WTC11 (cell line): ENCODE results near the gene SRXN1. TPM values are rescaled to one million over a fixed set of nuclear protein-coding genes. Genes with fewer than 3 reads are reported as not detected.
A peak's percentile ranks its signal among the peaks of the same experiment; 100 is the strongest.

ENCODE experiments used
- ATAC-seq: fragments of 200-7000 bp; cut with Tn5 transposase; 2 replicates; pipeline ENCODE4 v1.10.0; 2021; ENCODE audit warnings: mild to moderate bottlenecking, moderate library complexity
- CTCF ChIA-PET: fragments of 300-600 bp; sonication (Branson Sonifier 250); formaldehyde crosslinking; loops from one replicate; lab custom pipeline; 2021; ENCODE audit warnings: antibody characterized with exemption; lab: Charles Lee
- POLR2A ChIA-PET: fragments of 350-600 bp; sonication (Branson Sonifier 250); formaldehyde crosslinking; loops from one replicate; lab custom pipeline; 2021; ENCODE audit warnings: antibody characterized with exemption; lab: Charles Lee
- DNase-seq: peaks from one replicate; pipeline ENCODE4 v3.0.0; 2021; ENCODE audit warnings: low spot score
- H3K27ac Mint-ChIP-seq: 2 replicates; pipeline ENCODE4 v1.8.0; 2021; ENCODE audit warnings: mixed read lengths
- H3K27me3 Mint-ChIP-seq: 2 replicates; pipeline ENCODE4 v1.8.0; 2021; ENCODE audit warnings: low read depth, mild to moderate bottlenecking, moderate library complexity, mixed read lengths
- H3K36me3 Mint-ChIP-seq: 2 replicates; pipeline ENCODE4 v1.8.0; 2021; ENCODE audit warnings: mixed read lengths
- H3K4me1 Mint-ChIP-seq: 2 replicates; pipeline ENCODE4 v1.8.0; 2022; ENCODE audit warnings: mixed read lengths
- H3K4me3 Mint-ChIP-seq: 2 replicates; pipeline ENCODE4 v1.8.0; 2021; ENCODE audit warnings: mild to moderate bottlenecking, moderate library complexity, mixed read lengths
- H3K9me3 Mint-ChIP-seq: 2 replicates; pipeline ENCODE4 v1.8.0; 2021; ENCODE audit warnings: mixed read lengths
- CREB1 ChIP-seq: sonication (generic); formaldehyde crosslinking; IDR thresholded peaks from 2 replicates; pipeline ENCODE4 v1.8.0; 2023; ENCODE audit warnings: mild to moderate bottlenecking, missing genetic modification reagents
- CREM ChIP-seq: sonication (generic); formaldehyde crosslinking; IDR thresholded peaks from 2 replicates; pipeline ENCODE4 v1.8.1; 2022; ENCODE audit warnings: mild to moderate bottlenecking, missing genetic modification reagents, moderate library complexity
- ELF4 ChIP-seq: sonication (generic); formaldehyde crosslinking; IDR thresholded peaks from 2 replicates; pipeline ENCODE4 v1.8.1; 2022; ENCODE audit warnings: low read depth, mild to moderate bottlenecking, moderate library complexity, missing genetic modification reagents
- GABPB1 ChIP-seq: sonication (generic); formaldehyde crosslinking; IDR thresholded peaks from 2 replicates; pipeline ENCODE4 v1.8.1; 2023; ENCODE audit warnings: mild to moderate bottlenecking, missing genetic modification reagents
- GRHL2 ChIP-seq: fragments of 250-450 bp; sonication (Bioruptor Pico); IDR thresholded peaks from 2 replicates; pipeline ENCODE4 v1.8.0; 2022; ENCODE audit warnings: mild to moderate bottlenecking, moderate library complexity; ENCODE audit not compliant: insufficient replicate concordance, severe bottlenecking
- KAT7 ChIP-seq: sonication (generic); formaldehyde crosslinking; IDR thresholded peaks from 2 replicates; pipeline ENCODE4 v1.8.1; 2023; ENCODE audit warnings: missing genetic modification reagents, mild to moderate bottlenecking, borderline replicate concordance
- NR3C1 ChIP-seq: sonication (generic); formaldehyde crosslinking; conservative IDR thresholded peaks from 2 replicates; pipeline ENCODE4 v1.8.1; 2023; ENCODE audit warnings: low read depth, mild to moderate bottlenecking, missing genetic modification reagents
- PREB ChIP-seq: sonication (generic); formaldehyde crosslinking; IDR thresholded peaks from 2 replicates; pipeline ENCODE4 v1.8.1; 2022; ENCODE audit warnings: mild to moderate bottlenecking, missing genetic modification reagents, moderate library complexity, borderline replicate concordance
- SMAD3 ChIP-seq: sonication (generic); formaldehyde crosslinking; IDR thresholded peaks from 2 replicates; pipeline ENCODE4 v1.8.0; 2022; ENCODE audit warnings: missing genetic modification reagents, mild to moderate bottlenecking, borderline replicate concordance
- STAT6 ChIP-seq: sonication (generic); formaldehyde crosslinking; conservative IDR thresholded peaks from 2 replicates; pipeline ENCODE4 v1.8.1; 2023; ENCODE audit warnings: mild to moderate bottlenecking, low read depth, missing genetic modification reagents, moderate library complexity
- ZBTB21 ChIP-seq: sonication (generic); formaldehyde crosslinking; IDR thresholded peaks from 2 replicates; pipeline ENCODE4 v1.8.1; 2023; ENCODE audit warnings: mild to moderate bottlenecking, missing genetic modification reagents, borderline replicate concordance
- ZMAT4 ChIP-seq: fragments of 250-450 bp; sonication (Bioruptor Pico); IDR thresholded peaks from 2 replicates; pipeline ENCODE4 v1.9.0; 2021; ENCODE audit warnings: mild to moderate bottlenecking
- ZNF121 ChIP-seq: sonication (generic); formaldehyde crosslinking; IDR thresholded peaks from 2 replicates; pipeline ENCODE4 v1.8.0; 2023; ENCODE audit warnings: missing genetic modification reagents
- ZNF138 ChIP-seq: sonication (generic); formaldehyde crosslinking; conservative IDR thresholded peaks from 2 replicates; pipeline ENCODE4 v1.8.1; 2022; ENCODE audit warnings: mild to moderate bottlenecking, moderate library complexity, missing genetic modification reagents
- ZNF263 ChIP-seq: sonication (generic); formaldehyde crosslinking; IDR thresholded peaks from 2 replicates; pipeline ENCODE4 v1.8.1; 2022; ENCODE audit warnings: low read depth, mild to moderate bottlenecking, moderate library complexity, missing genetic modification reagents
- ZNF317 ChIP-seq: sonication (generic); formaldehyde crosslinking; IDR thresholded peaks from 2 replicates; pipeline ENCODE4 v1.8.1; 2023; ENCODE audit warnings: low read depth, mild to moderate bottlenecking, moderate library complexity, missing genetic modification reagents, borderline replicate concordance
- ZNF396 ChIP-seq: fragments of 250-450 bp; sonication (Bioruptor Pico); IDR thresholded peaks from 2 replicates; pipeline ENCODE4 v1.8.0; 2021; ENCODE audit warnings: mild to moderate bottlenecking, moderate library complexity, borderline replicate concordance
- ZNF532 ChIP-seq: fragments of 250-450 bp; sonication (Bioruptor Pico); IDR thresholded peaks from 2 replicates; pipeline ENCODE4 v1.9.0; 2021; ENCODE audit warnings: mild to moderate bottlenecking, borderline replicate concordance
- total RNA-seq: library from RNA; stranded (reverse); gene quantifications from 3 replicates; pipeline ENCODE4 v1.2.3, GENCODE V29; 2021
- TF ChIP-seq, protein P1 (sequence below): sonication (generic); formaldehyde crosslinking; IDR thresholded peaks from 2 replicates; pipeline ENCODE4 v1.8.1; 2022; ENCODE audit warnings: missing genetic modification reagents, borderline replicate concordance
- TF ChIP-seq, protein P2 (sequence below): sonication (generic); formaldehyde crosslinking; IDR thresholded peaks from 2 replicates; pipeline ENCODE4 v1.8.1; 2023; ENCODE audit warnings: mild to moderate bottlenecking, missing genetic modification reagents, moderate library complexity
- TF ChIP-seq, protein P3 (sequence below): fragments of 250-450 bp; sonication (Bioruptor Pico); conservative IDR thresholded peaks from 2 replicates; pipeline ENCODE4 v1.9.0; 2021; ENCODE audit warnings: mild to moderate bottlenecking

SRXN1 gene
- total RNA-seq, 1 experiment from 2014 or later, result 23.0 TPM

DNA sequence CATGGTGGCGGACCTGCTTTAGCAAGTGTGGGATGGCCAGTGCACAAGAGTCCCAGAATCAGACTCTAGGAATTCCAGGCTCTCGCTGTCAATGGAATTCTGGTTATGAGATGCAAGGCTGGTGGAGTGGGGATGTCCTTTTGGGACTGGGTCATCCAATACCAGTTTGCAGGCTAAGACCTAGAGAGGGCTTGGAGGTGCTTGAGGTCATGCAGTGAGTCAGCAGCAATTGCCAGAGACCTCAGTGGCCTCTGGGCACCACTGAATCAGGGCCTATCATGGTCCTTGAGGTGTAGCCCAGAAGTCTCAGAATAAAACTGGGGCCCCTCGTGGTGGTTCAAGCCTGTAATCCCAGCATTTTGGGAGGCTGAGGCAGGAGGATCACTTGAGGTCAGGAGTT, 24.0 kb upstream of the SRXN1 start (continued):
- TF ChIP-seq, protein P1, sequence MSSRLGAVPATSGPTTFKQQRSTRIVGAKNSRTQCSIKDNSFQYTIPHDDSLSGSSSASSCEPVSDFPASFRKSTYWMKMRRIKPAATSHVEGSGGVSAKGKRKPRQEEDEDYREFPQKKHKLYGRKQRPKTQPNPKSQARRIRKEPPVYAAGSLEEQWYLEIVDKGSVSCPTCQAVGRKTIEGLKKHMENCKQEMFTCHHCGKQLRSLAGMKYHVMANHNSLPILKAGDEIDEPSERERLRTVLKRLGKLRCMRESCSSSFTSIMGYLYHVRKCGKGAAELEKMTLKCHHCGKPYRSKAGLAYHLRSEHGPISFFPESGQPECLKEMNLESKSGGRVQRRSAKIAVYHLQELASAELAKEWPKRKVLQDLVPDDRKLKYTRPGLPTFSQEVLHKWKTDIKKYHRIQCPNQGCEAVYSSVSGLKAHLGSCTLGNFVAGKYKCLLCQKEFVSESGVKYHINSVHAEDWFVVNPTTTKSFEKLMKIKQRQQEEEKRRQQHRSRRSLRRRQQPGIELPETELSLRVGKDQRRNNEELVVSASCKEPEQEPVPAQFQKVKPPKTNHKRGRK (CRISPR knock-in tag), result no peak
- TF ChIP-seq ZBTB21 (no peak), ZNF532 (CRISPR knock-in tag) (no peak), ZNF138 (CRISPR knock-in tag) (no peak), NR3C1 (CRISPR knock-in tag) (no peak), PREB (CRISPR knock-in tag) (no peak), GRHL2 (no peak)
- TF ChIP-seq, protein P2, sequence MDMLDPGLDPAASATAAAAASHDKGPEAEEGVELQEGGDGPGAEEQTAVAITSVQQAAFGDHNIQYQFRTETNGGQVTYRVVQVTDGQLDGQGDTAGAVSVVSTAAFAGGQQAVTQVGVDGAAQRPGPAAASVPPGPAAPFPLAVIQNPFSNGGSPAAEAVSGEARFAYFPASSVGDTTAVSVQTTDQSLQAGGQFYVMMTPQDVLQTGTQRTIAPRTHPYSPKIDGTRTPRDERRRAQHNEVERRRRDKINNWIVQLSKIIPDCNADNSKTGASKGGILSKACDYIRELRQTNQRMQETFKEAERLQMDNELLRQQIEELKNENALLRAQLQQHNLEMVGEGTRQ (CRISPR knock-in tag), result no peak

GRCh38 chr20:676315-676937, 23.4 kb upstream of the SRXN1 start:
- peaks cover 57% of the 10 kb centered on the region for H3K27me3 Mint-ChIP-seq
- peak overlapping the region; percentile 83 for H3K4me3 Mint-ChIP-seq
- no peaks in the 10 kb centered on the region for H3K9me3 Mint-ChIP-seq
- TF ChIP-seq ZMAT4 (CRISPR knock-in tag) (no peak), ZNF121 (CRISPR knock-in tag) (no peak), STAT6 (CRISPR knock-in tag) (no peak), ELF4 (no peak), ZNF263 (CRISPR knock-in tag) (no peak), ZNF317 (no peak), ZNF396 (CRISPR knock-in tag) (no peak), SMAD3 (no peak), GABPB1 (CRISPR knock-in tag) (no peak), KAT7 (no peak), CREB1 (CRISPR knock-in tag) (no peak), CREM (CRISPR knock-in tag) (no peak)
- TF ChIP-seq, protein P3, sequence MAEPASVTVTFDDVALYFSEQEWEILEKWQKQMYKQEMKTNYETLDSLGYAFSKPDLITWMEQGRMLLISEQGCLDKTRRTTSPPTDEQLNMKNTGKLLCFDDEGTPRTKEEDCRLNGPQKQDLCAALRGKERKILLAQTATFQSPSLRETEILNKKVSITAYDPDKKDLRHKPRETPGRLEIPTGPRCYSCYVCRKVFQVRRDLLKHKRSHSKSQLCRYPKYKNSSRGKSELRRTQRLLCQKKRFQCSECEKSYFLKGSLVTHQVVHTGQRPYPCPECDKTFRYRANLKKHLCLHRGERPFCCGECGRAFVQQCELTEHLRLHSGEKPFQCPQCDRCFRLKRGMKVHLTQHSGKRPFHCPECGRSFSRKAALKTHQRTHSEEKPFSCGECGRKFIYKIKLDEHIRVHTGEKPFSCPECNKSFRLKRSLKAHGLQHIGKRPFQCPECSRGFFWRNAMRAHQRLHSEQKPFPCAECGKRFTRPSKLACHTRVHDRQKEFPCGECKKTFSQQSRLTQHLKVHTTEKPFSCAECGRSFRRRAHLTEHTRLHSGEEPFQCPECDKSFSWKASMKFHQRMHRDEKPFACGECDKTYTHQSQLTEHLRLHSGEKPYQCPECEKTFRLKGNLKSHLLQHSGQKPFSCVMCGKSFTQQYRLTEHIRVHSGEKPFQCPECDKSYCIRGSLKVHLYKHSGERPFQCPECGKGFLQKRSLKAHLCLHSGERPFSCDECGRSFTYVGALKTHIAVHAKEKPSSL (CRISPR knock-in tag), result no peak
- DNase-seq (no peak), ATAC-seq (0 out of 2 replicates have a peak, but pooled peaks have one; percentile 13)
- H3K4me1 Mint-ChIP-seq, result peaks cover 23% of the 10 kb centered on the region
- ChIA-PET POLR2A (no interaction called here), CTCF (interaction anchor here (1.0 to 5.4 kb wide), 4 partner anchors 10 to 62 kb away, joined by 3 to 30 read pairs (median 12); no protein-coding TSS in a partner anchor)
- no peaks in the 10 kb centered on the region for H3K36me3 Mint-ChIP-seq
- no peak overlapping the region for H3K27ac Mint-ChIP-seq
